DLD1 (cell line): ENCODE measurements around the gene DMRT2.

Experiments
- in situ Hi-C: cut with HindIII; loops from 2 replicates; pipeline ENCODE4 v1.10.0; 2017; ENCODE audit warnings: low sequenced_read_pairs

DMRT2 gene

GRCh38 chr9:1086517-1086916, 36.4 kb downstream of the DMRT2 start:
- in situ Hi-C loops, result no loop called here

- in situ Hi-C loops, result no loop called here
Measured at GRCh38 chr9:1087120-1087881, 37.1 kb downstream of the DMRT2 start.

GRCh38 chr9:1094749-1095148, 44.6 kb downstream of the DMRT2 start:
- in situ Hi-C loops, result no loop called here

- in situ Hi-C loops, result no loop called here
Measured at GRCh38 chr9:1096155-1096964, 46.2 kb downstream of the DMRT2 start.

DNA sequence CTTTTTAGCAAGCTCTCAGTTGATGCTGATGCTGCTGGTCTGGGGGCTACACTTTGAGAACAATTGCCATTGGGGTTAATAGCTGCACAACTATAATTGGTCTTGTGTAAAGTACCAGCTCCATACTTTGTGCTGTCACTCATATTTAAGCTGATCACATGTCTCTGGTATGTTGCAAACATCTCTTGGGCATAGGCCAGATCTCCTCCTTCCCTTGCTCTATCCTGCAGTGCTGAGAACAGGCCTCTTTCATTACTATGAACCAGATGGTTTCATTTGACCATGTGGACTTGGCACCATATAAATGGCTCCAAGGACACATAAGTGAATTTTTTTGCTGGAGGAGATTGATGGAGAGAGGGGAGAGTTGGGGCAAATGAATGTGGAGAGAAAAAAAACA, 48.4 kb downstream of the DMRT2 start:
- in situ Hi-C loops, result no loop called here

- in situ Hi-C loops, result no loop called here
Measured at GRCh38 chr9:1100201-1100600, 50.0 kb downstream of the DMRT2 start.

- in situ Hi-C loops, result no loop called here
Measured at GRCh38 chr9:1100945-1101344, 50.8 kb downstream of the DMRT2 start.

DNA sequence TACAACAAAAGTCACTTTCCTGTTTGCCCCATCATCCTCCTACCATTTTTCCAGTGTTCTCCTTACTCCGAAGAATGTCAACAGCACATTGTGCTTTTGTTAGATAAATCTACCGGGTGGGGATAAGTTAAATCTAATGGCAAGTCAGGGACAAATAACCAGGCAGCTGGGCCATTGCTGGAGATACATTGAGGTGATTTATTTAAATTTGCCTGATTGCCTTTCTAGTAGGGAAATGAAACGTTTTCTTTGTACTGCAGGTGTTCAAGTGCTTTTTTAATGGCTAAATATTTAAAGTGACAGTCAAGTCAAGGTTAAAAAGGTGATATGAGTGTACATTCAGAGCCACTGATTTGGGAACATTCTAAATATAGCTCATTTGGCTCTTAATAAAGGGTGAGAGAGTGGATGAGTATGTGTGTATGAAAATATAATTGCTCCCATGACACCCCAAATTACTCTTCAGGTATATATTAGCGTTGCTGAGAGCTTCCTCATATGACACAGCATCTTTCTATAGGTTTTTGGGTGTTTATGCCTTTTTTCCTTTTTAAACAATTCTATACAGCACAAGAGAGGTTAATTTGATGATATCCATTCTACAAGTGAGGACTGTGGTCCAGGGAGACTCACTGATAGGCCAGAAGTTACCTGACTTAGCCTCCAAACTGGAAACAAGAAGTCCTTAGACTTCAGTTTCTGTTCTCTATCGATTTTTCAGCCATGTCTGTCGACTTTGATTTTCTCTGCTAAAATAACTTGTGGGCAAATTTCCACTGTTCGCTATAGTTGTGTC, 51.9 kb downstream of the DMRT2 start:
- in situ Hi-C loops, result no loop called here

GRCh38 chr9:1102642-1102970, 52.4 kb downstream of the DMRT2 start:
- in situ Hi-C loops, result no loop called here
